Measurements from ENCODE around the gene GLI2. TPM values are rescaled to one million over a fixed set of nuclear protein-coding genes. Genes with fewer than 3 reads are reported as not detected.

GLI2 gene
- total and polyA plus RNA-seq, 2 donors from 2014 or later = 0.32 to 3.7 TPM

DNA sequence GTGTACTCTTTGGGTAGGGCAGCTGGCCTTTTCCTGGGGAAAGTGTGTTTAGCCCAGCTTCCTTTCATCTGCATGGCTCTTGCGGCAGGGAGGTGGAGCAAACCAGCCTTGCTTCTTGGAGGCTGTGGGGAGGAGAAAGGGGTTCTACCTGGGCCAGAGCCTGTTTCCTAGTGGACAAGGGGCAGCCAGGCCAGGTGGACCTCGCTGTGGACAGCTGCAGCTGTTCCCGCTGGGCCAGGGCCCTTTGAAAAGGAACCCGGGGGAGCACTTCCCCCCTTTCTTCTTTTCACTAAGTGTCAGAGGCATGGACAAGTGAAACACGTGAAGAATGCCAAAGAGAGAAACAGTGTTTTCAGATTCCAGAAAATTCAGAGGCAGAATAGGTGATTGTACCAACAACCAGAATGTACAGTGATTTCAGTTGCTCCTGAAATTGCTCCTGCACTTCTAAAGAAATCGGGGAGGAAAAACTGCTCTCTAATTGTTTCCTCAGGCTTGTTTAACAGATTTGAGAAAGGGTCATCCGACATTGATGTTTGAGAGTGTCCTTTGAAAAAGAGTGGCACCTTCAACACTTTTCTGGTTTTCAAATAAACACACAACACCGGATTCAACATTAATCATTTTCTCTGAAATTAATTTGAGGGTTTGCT lies 3.9 kb downstream of the GLI2 start:
- Histone ChIP-seq H3K4me3 (ENCODE audit: low read length in 3 of 3) (no peak overlapping the region), H3K36me3 (ENCODE audit: control insufficient read depth in 2 of 3, insufficient read depth in 3 of 3, low read length in 3 of 3) (no peaks in the 10 kb centered on the region), H3K9ac (ENCODE audit: low read length in 3 of 3) (no peak overlapping the region), H3K27ac (ENCODE audit: low read depth in 2 of 2, low read length in 2 of 2) (no peak overlapping the region), H3K9me3 (ENCODE audit: control insufficient read depth in 2 of 3, insufficient read depth in 1 of 3, low read length in 3 of 3) (no peaks in the 10 kb centered on the region), H3K4me1 (ENCODE audit: control insufficient read depth in 2 of 3, insufficient read depth in 2 of 3, low read depth in 1 of 3, low read length in 3 of 3) (peaks cover 0 to 4% (median 3%) of the 10 kb centered on the region in 3 donors), H3K27me3 (ENCODE audit: control insufficient read depth, insufficient read depth, low read length) (peaks cover 3% of the 10 kb centered on the region)
- intact Hi-C loops (cut with DNase I) = no loop called here
- DNase-seq = no peak
- TF ChIP-seq, protein P1, sequence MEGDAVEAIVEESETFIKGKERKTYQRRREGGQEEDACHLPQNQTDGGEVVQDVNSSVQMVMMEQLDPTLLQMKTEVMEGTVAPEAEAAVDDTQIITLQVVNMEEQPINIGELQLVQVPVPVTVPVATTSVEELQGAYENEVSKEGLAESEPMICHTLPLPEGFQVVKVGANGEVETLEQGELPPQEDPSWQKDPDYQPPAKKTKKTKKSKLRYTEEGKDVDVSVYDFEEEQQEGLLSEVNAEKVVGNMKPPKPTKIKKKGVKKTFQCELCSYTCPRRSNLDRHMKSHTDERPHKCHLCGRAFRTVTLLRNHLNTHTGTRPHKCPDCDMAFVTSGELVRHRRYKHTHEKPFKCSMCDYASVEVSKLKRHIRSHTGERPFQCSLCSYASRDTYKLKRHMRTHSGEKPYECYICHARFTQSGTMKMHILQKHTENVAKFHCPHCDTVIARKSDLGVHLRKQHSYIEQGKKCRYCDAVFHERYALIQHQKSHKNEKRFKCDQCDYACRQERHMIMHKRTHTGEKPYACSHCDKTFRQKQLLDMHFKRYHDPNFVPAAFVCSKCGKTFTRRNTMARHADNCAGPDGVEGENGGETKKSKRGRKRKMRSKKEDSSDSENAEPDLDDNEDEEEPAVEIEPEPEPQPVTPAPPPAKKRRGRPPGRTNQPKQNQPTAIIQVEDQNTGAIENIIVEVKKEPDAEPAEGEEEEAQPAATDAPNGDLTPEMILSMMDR (IDR thresholded peaks at IDR 0.05; ENCODE audit: borderline replicate concordance, extremely low read depth, insufficient read depth) = no peak
- no peak for FAIRE-seq

DNA sequence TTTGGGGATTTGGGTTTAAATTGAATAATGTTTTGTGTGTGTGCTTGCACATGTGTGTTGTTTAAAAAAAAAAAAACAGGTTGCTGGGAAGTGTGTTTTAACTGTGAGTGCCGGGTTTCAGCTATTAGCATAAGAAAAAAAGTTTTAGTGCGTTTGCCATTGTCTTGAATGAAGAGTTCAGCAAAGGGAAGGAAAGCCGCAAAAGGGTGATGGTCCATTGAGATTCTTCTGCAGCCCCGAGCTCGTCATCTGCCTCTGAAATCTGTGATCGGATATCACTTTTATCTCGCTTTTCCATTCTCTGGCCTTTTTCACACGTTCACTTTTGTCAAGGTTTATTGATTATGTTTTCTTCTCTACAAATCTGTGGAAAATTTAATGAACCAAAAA lies 4.7 kb downstream of the GLI2 start:
- no peak for FAIRE-seq
- H3K9ac ChIP-seq (ENCODE audit: low read length in 3 of 3) = no peak overlapping the region

DNA sequence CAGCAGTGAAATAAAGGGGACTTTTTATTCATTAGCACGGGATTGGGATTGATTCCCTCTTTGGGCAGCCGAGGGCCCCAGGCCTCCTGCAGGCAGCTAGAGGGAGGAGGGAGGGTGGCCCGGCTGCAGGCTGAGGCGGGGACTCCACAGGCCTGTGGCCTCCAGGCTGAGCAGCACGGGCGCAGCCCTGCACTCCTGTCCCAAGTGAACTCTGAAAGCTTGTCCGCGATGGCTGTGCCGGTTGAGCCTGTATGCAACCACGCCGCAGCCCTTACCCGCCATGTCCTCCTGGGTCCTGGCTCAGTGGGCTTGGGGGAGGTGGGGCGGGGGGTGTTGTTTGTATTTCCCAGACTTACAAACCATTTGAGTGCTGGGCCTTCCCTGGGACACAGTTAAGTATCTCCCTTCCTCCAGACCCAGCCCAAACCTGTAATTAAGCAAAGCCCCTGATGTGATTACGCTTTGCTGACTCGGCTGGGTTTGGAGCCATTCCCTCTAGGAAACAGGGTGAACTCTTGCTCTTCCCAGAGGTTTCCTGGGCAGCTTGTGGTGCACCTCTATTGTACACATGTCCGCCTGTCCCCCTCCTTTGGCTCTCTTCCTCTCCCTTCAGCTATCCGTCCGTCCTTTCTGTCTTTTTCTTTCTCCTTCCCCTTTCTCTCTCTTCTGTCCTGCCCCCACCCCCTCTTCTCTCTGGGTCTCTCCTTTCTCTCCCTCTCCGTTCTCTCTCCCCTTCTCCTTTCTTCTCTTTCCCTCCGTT lies 5.3 kb downstream of the GLI2 start:
- TF ChIP-seq, protein P1 (IDR thresholded peaks at IDR 0.05; ENCODE audit: borderline replicate concordance, extremely low read depth, insufficient read depth) = no peak
- Histone ChIP-seq H3K27me3 (ENCODE audit: control insufficient read depth, insufficient read depth, low read length) (peaks cover 3% of the 10 kb centered on the region), H3K27ac (ENCODE audit: low read depth in 2 of 2, low read length in 2 of 2) (peak overlapping the region in 1 of 2 donors; percentile 7), H3K9me3 (ENCODE audit: control insufficient read depth in 2 of 3, insufficient read depth in 1 of 3, low read length in 3 of 3) (no peaks in the 10 kb centered on the region), H3K9ac (ENCODE audit: low read length in 3 of 3) (no peak overlapping the region), H3K4me1 (ENCODE audit: control insufficient read depth in 2 of 3, insufficient read depth in 2 of 3, low read depth in 1 of 3, low read length in 3 of 3) (peaks cover 0 to 4% (median 3%) of the 10 kb centered on the region in 3 donors), H3K36me3 (ENCODE audit: control insufficient read depth in 2 of 3, insufficient read depth in 3 of 3, low read length in 3 of 3) (no peaks in the 10 kb centered on the region), H3K4me3 (ENCODE audit: low read length in 3 of 3) (peak overlapping the region in 1 of 3 donors; percentile 17)
- DNase-seq (peak in 4 of 5 donors; percentile 63 to 74 (median 68)), FAIRE-seq (no peak)
- intact Hi-C loops (cut with DNase I) = no loop called here

More for the DNA sequence above, 4.7 kb downstream of the GLI2 start:
- TF ChIP-seq, protein P1 (IDR thresholded peaks at IDR 0.05; ENCODE audit: borderline replicate concordance, extremely low read depth, insufficient read depth) = no peak
- Histone ChIP-seq H3K27me3 (ENCODE audit: control insufficient read depth, insufficient read depth, low read length) (peaks cover 3% of the 10 kb centered on the region), H3K27ac (ENCODE audit: low read depth in 2 of 2, low read length in 2 of 2) (no peak overlapping the region), H3K9me3 (ENCODE audit: control insufficient read depth in 2 of 3, insufficient read depth in 1 of 3, low read length in 3 of 3) (no peaks in the 10 kb centered on the region), H3K4me1 (ENCODE audit: control insufficient read depth in 2 of 3, insufficient read depth in 2 of 3, low read depth in 1 of 3, low read length in 3 of 3) (peaks cover 0 to 4% (median 3%) of the 10 kb centered on the region in 3 donors), H3K36me3 (ENCODE audit: control insufficient read depth in 2 of 3, insufficient read depth in 3 of 3, low read length in 3 of 3) (no peaks in the 10 kb centered on the region), H3K4me3 (ENCODE audit: low read length in 3 of 3) (no peak overlapping the region)
- intact Hi-C loops (cut with DNase I) = no loop called here
- DNase-seq = no peak

All from kidney (tissue), 14 donors.